Esophagus mucosa (tissue), 1 donor: Measurements from ENCODE around the gene CAMK2A. TPM values are rescaled to one million over a fixed set of nuclear protein-coding genes. Genes with fewer than 3 reads are reported as not detected.
"Not testable (repeated sequence)": the region's sequence is repeated elsewhere in the genome, so short reads cannot be mapped to it uniquely, and the experiment has no call there.

Source experiments
- ATAC-seq: fragments of 200-7000 bp; cut with Tn5 transposase; one replicate; pipeline ENCODE4 v1.9.1; 2020
- total RNA-seq: library from RNA; stranded (reverse); gene quantifications from one replicate; pipeline ENCODE4 v1.2.4, GENCODE V29; 2023
- donor health status: DM: yes; HTN: yes; CAD: no.

The CAMK2A gene
- total RNA-seq, 1 donor from 2014 or later = 0.28 TPM

DNA sequence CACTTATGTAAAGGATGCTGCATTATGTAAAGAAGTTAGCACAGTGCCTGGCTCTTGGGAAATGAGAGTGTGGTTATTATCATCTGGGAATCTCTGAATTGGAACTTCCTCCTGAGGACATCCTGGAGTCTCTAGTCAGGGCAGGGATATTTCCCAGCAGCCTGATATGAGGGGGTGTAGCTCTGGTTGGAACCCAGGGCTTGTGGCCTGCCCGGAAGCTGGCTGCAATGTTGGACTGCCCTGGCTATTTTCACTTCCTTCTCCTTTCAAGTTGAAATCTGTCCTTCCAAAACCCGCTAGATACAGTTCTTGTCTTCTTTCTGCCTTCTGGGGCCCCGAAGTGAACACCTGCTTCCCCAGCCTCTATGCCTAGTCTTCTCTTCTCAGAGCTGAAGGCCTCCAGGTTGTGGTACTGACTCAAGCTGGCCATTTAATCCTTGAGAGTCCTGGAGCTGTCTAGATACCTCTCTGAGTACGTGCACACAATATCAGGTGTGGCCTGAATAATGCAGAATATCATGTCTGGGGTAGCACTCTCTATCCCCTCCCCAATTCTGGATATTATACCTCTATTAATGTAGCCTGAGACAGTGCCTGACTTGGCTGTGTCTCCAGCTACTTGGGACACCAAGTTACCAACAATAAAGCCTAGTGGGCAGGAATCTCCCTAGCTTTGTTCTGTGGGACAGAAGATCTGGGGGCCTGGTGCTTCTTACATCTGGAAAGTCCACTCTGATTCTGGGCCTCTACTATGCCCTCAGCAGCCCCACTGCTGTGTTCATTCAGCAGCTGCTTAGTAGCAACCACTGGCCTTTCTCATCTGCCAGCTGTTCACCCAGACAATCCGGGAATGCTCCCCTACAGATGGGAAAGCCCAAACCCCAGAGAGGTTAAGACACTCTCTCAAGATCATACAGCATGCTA, 54.7 kb downstream of the CAMK2A start:
- ATAC-seq = no peak

- ATAC-seq = not testable (repeated sequence)
Measured at GRCh38 chr5:150233706-150234105, 55.9 kb downstream of the CAMK2A start.

GRCh38 chr5:150230842-150231241, 58.7 kb downstream of the CAMK2A start:
- ATAC-seq = no peak

DNA sequence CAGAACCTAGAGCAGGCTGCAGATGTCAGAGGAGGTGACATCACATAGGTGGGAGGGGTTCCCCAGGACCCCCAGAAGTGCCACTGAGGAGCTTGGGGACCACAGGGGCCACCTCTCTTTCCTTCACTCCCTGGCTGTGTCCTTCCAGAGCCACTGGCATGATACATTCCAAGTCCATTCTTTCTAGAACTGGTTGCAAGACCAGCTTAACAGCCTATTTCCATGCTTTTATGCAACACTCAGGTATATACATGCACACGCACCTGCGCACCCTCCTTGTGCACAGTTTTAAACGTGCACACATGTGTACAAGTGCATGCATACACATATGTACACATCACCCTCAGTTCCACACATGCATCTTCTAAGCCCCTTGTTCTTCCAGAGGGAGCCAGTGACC, 60.0 kb downstream of the CAMK2A start:
- ATAC-seq = no peak

- no peak for ATAC-seq
Measured at GRCh38 chr5:150227606-150228273, 61.8 kb downstream of the CAMK2A start.

- ATAC-seq = no peak
Measured at GRCh38 chr5:150227036-150227435, 62.5 kb downstream of the CAMK2A start.

GRCh38 chr5:150224483-150225027, 65.0 kb downstream of the CAMK2A start:
- ATAC-seq = no peak

- ATAC-seq = no peak
Measured at GRCh38 chr5:150223474-150223873, 66.1 kb downstream of the CAMK2A start.

DNA sequence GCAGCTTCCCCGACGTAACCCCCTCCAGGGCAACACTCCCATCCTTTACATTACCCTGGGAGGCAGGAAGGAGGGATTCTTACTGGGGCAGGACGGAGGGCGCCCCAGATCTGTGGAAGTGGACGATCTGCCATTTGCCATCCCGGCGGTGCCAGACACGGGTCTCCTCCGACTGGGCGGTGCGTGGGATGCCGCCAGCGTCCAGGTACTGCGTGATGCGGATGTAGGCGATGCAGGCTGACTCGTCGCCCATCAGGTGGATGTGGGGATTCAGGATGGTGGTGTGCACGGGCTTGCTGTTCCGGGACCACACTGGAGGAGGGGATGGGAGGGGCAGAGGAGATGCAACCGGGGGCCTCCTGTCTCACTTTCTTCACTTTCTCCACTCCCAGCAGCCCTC, 66.7 kb downstream of the CAMK2A start:
- ATAC-seq = no peak

- ATAC-seq = no peak
Measured at GRCh38 chr5:150221471-150221870, 68.1 kb downstream of the CAMK2A start.

DNA sequence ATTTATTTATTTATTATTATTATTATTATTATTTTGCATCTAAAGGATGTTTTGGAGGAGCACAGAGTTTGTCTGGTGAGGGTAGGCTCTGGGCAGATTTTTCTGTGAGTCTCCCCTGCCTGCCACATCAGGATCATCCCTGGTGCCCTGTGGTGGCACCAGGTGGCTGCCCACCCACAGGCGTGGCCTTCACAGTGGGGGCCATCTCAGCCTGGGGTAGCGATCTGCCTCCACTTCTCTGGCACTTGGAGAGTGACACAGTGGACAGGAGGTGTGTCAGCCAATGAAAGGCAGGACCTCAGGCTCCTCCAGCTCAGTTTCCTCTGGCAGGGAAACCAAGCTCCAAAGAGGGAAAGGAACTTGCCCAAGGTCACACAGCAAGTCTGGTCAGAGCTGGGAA, 69.7 kb downstream of the CAMK2A start:
- no peak for ATAC-seq

DNA sequence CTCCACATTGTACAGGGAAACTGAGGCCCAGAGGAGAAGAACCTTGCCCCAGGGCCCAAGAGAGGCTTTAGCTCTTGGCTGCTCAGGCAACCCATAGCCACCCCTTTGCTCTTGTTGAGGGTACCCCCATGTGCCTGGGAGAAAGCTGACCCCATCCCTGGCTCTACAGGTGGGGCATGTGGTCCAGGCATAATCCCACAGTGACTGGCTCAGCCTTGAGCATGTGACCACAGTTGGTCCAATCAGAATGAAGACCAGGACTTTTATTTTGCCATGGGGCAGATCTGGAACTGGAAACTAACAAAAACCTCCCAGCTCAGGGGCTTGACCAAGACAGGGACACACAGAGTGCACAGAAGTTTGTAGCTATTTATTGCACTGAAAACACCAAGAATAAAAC, 70.4 kb downstream of the CAMK2A start:
- no peak for ATAC-seq

DNA sequence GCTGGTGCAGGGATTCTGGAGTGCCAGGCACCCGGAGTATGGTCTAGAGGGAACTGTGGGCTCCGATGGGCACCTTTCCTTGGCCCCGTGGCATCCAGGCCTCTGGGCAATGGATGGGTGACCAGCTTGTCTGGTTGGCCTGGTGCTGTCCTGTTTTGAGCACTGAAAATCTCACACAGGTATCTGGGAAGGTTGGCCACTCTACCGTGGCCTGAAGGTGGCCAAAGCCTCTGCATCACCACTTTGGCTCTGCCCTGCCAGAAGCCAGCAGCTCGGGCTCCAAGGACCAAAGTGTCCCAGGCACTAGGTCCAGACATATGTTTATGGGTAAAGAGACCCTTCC, 70.9 kb downstream of the CAMK2A start:
- ATAC-seq = no peak

DNA sequence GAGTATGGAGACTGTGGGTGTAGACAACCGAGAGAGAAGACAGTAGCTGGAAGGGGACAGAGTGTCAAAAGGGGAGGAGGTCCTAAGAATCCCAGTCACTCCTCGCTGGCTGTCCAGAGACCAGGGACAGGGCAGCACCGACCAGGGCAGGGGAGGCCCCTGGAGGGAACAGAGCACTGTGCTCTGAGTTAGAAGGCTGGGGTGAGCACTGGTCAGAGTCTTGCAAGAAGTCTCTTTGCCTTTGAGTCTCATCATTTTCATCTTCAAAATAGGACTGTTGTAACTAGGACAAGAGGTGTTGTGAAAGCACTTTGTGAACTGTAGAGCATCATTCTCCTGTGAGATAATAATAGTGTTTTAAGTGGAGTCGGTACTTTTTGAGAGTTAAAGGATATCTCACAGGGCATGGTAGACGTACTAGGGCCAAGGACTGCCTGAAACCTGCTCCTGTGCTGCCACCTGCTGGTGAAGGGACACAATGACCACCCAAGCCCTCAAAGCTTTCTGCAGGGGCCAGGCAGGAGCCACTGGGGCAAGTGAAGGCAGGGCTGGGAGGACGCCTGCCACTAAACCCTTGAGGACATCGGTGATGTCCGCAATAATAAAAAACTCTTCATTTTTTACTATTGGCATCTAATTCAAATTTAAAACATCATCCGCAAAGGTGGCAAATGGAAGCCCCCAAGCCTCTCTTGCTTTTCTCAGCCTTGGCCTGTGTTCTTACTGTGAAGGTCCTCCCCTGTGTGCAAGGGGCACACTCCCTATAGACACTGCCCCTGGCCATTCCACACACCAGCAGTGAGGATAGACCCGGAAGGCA, 71.5 kb downstream of the CAMK2A start:
- peak; percentile 87 for ATAC-seq

GRCh38 chr5:150217038-150217437, 72.5 kb downstream of the CAMK2A start:
- ATAC-seq = no peak

GRCh38 chr5:150215979-150216944, 73.3 kb downstream of the CAMK2A start:
- ATAC-seq = no peak

GRCh38 chr5:150214289-150214688, 75.3 kb downstream of the CAMK2A start:
- no peak for ATAC-seq

DNA sequence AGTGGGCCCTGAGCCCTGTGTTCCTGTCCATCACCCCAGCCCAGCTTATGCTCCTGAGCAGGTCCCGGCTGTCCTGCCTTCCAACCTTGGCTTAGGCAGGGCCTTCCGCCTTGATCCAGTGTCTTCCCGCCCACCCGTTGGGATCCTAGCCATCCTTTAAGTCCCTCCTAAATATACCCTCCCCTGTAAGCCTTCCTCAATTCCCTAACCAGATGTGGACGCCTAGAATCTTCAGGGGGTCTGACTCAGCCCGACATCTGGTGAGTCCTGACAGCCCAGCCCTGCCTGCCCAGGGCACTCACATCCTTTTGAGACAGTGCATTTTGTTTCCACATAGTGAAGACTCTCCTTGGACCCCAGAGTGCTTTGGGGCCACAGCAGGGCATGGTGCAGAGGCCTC, 76.0 kb downstream of the CAMK2A start:
- no peak for ATAC-seq

GRCh38 chr5:150211156-150212030, 78.2 kb downstream of the CAMK2A start:
- ATAC-seq = no peak

- ATAC-seq = no peak
Measured at GRCh38 chr5:150210644-150211043, 78.9 kb downstream of the CAMK2A start.
